OCI-LY3 (cell line): Measurements from ENCODE around the gene H2AZ2.
"Not testable (repeated sequence)": the region's sequence is repeated elsewhere in the genome, so short reads cannot be mapped to it uniquely, and the experiment has no call there.

Experiments
- CTCF ChIP-seq: fragments of 200-600, 300-600 bp; sonication (generic); IDR thresholded peaks from 2 replicates; pipeline ENCODE4 v1.5.1; 2014; ENCODE audit warnings: antibody characterized with exemption, low read length, low read depth
- EZH2phosphoT487 ChIP-seq: fragments of 200-600 bp; shearing (Covaris generic); IDR thresholded peaks from 2 replicates; pipeline ENCODE4 v1.6.1; 2018; ENCODE audit warnings: antibody characterized with exemption, mixed run types, low read depth

DNA sequence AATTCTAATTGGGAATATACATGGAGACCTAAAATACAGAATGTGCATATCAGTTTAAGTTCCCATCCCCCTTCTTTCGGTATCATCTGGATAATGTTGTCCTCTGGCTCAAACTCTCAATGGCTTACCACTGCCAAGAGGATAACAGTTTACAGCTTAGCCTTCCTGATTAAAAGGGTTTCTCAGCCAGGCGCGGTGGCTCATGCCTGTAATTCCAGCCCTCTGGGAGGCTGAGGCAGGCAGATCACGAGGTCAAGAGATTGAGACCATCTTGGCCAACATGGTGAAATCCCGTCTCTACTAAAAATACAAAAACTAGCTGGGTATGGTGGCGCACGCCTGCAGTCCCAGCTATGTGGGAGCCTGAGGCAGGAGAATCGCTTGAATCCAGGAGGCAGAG, 5.2 kb downstream of the H2AZ2 start:
- TF ChIP-seq CTCF, EZH2phosphoT487: not testable (repeated sequence)
